Measurements from ENCODE around the gene RPL37.

- no peak for TF ChIP-seq CTCF (IDR thresholded peaks at IDR 0.05)
- TF ChIP-seq POLR2A (IDR thresholded peaks at IDR 0.05): no peak
These were observed 38.5 kb downstream of the RPL37 start for GRCh38 chr5:40796487-40796889.
